A673 (cell line): ENCODE results near the gene IRX5.

Experiments used
- EZH2 ChIP-seq: fragments of 200-600 bp; sonication (generic); IDR thresholded peaks from 2 replicates; pipeline ENCODE4 v1.6.1; 2017; ENCODE audit warnings: borderline replicate concordance, low read depth, mild to moderate bottlenecking, mixed read lengths, antibody characterized with exemption, low read length; ENCODE audit not compliant: poor library complexity, severe bottlenecking
- TF ChIP-seq, protein P1 (sequence below): fragments of 300-800, 200-600 bp; sonication (generic); conservative IDR thresholded peaks from 2 replicates; pipeline ENCODE4 v1.5.1; 2017; ENCODE audit warnings: low read depth, mild to moderate bottlenecking, antibody characterized with exemption, low read length, moderate library complexity, mixed read lengths

- TF ChIP-seq, protein P1, sequence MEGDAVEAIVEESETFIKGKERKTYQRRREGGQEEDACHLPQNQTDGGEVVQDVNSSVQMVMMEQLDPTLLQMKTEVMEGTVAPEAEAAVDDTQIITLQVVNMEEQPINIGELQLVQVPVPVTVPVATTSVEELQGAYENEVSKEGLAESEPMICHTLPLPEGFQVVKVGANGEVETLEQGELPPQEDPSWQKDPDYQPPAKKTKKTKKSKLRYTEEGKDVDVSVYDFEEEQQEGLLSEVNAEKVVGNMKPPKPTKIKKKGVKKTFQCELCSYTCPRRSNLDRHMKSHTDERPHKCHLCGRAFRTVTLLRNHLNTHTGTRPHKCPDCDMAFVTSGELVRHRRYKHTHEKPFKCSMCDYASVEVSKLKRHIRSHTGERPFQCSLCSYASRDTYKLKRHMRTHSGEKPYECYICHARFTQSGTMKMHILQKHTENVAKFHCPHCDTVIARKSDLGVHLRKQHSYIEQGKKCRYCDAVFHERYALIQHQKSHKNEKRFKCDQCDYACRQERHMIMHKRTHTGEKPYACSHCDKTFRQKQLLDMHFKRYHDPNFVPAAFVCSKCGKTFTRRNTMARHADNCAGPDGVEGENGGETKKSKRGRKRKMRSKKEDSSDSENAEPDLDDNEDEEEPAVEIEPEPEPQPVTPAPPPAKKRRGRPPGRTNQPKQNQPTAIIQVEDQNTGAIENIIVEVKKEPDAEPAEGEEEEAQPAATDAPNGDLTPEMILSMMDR = no peak
- no peak for TF ChIP-seq EZH2
Observed at GRCh38 chr16:54946909-54947308, 16.2 kb downstream of the IRX5 start.
